ENCODE results near the gene MRPS31.
"Not testable (repeated sequence)": the region's sequence is repeated elsewhere in the genome, so short reads cannot be mapped to it uniquely, and the experiment has no call there.

Gene MRPS31

DNA sequence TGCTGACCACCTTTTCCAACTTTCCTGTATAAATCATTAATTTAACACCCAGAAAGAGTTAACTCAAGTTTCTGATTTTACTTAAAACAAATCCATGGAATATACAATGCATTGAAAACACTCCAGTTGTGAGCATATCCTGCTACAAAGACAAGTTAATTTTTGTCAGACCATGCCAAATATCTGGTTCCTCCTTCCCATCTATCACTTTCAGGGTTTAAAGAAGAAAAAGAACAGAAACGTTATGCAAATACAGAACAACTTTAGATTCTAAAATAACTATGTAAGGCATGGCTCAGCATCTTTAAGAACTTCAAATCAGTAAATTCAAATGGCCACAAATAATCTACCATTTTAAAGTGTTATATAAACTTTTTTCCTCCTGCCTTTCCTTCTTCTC lies 14.9 kb downstream of the MRPS31 start:
- no peak for DNase-seq

DNA sequence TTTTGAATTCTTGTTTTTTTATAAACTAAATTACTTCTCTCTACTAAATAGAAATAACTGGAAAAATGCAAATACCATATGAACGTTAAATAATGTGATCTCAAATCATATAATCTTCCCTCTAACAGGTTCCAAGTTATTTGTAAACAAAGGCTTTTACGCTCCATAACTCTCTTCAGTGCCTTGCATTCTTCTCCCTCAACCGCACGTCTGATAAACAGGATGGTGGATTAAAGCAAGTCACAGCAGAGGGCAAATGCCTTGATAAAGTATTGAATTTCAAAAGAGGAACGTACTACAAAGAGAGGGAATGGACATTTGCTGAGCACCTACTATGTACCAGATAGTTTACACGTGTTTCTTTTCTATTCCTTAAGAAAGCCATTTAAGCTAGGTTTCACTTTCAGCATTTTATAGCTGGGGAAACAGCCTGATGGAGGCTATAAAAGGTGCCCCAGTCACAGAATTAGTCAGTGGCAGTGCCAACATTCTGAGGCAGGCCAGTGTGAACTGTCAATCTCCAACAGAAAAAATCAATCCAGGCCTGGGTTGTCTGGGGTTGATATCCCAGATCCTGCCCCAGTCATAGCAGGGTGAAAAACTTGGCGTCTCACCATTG lies 15.8 kb downstream of the MRPS31 start:
- DNase-seq, result no peak

DNA sequence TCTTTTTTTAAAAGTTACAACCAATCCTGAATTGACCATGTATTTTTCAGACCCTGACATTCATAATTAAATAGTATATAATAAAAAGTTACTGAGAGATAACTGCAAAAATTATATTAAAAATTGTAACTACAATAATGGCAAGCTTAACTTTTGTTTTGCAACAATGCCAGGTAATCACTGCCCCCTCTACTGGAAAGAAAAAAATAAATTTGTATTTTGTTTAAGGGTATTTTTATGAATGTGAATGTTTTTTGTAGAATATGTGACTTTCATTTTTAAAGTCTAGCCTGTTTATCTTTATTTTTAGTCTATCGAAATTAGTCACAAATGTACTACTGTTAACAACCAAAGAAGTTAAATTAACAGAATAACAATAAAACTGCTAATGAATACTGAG lies 21.7 kb downstream of the MRPS31 start:
- no peak for DNase-seq

DNA sequence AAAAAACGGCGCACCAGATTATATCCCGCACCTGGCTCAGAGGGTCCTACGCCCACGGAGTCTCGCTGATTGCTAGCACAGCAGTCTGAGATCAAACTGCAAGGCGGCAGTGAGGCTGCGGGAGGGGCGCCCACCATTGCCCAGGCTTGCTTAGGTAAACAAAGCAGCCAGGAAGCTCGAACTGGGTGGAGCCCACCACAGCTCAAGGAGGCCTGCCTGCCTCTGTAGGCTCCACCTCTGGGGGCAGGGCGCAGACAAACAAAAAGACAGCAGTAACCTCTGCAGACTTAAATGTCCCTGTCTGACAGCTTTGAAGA lies 35.8 kb downstream of the MRPS31 start:
- not testable (repeated sequence) for DNase-seq

DNA sequence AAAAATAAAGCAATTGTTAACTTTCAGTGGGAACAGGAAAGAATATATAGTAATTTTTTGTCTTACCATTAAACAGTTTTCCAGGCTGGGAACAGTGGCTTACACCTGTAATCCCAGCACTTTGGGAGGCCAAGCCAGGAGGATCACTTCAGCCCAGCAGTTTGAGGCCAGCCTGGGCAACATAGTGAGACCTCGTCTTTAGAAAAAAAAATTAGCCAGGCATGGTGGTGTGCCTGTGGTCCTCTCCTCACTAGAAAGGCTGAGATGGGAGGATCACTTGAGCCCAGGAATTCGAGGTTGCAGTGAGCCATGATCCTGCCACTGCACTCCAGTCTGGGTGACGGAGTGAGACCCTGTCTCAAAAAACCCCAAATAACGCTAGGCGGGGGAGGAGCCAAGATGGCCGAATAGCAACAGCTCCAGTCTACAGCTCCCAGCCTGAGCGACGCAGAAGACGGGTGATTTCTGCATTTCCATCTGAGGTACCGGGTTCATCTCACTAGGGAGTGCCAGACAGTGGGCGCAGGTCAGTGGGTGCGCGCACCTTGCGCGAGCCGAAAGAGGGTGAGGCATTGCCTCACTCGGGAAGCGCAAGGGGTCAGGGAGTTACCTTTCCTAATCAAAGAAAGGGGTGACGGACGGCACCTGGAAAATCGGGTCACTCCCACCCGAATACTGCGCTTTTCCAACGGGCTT lies 36.3 kb downstream of the MRPS31 start:
- DNase-seq, result not testable (repeated sequence)

DNA sequence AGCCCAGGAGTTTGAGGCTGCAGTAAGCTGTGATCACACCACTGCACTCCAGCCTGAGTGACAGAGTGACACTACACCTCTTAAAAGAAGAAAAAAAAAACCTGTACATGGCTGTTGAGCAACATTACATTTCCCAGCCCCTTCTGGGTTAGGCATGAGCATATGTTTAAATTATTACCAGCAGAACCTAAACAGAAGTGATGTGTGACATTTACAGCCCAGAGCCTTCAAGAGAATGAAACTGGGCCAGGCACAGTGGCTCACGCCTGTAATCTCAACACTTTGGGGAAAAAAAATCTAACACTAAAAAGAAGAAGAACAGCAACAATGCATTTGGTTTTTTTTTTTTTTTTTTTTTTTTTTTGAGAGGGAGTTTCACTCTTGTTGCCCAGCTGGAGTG lies 38.3 kb downstream of the MRPS31 start:
- DNase-seq, result no peak

DNA sequence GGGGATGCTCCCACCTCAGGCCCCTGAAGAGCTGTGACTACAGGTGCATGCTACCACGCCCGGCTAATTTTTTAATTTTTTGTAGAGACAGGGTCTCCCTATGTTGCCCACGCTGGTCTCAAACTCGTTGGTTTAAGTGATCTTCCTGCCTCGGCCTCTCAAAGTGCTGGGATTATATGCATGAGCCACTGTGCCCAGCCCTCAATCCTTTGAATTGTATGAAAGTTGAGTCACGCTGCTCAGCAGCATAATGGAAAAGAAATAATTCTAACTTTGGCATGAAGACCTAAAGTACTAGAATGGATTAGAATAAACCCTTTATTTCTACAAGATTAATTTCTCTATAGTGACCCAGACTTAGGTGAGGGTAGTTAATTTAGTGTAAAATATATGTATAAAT lies 42.4 kb downstream of the MRPS31 start:
- DNase-seq, result no peak

DNA sequence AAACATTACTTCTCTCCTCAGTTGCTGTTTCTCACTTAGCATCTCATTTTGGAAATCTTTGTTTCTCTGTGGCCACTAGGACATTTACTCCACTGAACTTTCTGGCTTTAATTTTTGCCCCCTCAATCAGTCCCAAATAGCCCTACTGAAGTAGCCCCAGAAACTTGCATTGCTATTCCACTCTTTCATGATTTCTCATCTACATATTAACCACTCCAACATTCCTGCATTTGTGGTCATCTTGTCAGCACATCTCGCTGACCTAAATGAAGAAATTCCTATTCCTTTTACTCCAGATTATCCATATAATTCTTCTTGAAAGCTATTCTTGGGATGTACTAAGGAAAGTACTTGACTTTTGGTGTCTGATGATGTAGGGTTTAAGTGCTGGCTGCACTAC lies 56.6 kb downstream of the MRPS31 start:
- DNase-seq, result not testable (repeated sequence)

DNA sequence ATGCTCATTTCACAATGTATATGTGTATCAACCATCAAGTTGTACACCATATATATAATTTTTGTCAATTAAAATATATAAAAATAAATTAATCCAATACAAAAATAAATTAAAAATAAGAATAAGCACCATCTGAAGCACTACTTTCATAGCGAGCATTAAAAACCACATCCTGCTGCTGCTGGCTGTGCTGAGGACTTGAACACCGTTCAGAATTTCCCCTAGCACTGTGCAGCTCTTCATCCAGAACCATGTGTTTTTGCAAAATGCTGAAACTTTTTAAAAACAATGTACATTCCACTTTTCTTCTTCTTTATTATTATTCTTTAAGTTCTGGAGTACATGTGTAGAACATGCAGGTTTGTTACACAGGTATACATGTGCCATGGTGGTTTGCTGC lies 64.6 kb downstream of the MRPS31 start:
- DNase-seq, result no peak

DNA sequence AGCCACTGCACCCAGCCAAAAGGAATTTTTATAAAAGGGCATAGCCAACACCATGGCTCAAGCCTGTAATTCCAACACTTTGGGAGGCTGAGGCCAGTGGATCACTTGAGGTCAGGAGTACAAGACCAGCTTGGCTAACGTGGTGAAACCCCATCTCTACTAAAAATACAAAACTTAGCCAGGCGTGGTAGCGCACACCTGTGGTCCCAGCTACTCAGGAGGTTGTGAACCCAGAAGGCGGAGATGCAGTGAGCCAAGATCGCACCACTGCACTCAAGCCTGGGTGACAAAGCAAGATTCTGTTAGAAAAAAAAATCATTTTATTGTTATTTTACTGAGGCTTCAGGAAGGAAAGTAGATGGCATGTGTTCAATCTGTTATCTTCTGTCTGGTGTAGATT lies 73.3 kb downstream of the MRPS31 start:
- no peak for DNase-seq

DNA sequence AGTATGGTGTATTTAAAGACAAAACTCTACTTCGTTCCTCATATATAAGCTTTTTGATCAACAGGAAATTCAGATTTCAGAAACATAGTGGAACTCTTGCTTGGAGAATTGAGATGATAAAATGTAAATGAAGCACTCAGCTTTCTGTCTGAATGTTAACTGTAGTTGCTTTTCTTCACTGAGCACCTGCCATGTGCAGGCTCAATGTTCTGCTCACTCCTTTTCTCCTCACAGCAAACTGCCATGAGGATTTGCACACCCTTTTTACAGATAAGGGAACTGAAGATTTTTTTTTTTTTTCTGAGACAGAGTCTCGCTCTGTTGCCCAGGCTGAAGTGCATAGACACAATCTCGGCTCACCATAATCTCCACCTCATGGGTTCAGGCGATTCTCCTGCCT lies 76.6 kb downstream of the MRPS31 start:
- no peak for DNase-seq

DNA sequence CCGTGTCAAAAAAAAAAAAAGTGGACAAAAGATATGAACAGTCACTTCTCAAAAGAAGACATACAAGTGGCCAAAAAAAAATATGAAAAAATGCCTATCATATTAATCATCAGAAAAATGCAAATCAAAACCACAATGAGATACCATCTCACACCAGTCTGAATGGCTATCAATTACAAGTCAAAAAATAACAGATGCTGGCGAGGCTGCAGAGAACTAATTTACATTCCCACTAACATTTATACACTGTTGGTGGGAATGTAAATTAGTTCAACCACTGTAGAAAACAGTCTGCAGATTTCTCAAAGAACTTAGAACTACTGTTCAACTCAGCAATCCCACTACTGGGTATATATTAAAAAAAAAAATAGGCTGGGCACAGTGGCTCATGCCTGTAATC lies 78.0 kb downstream of the MRPS31 start:
- DNase-seq, result no peak

DNA sequence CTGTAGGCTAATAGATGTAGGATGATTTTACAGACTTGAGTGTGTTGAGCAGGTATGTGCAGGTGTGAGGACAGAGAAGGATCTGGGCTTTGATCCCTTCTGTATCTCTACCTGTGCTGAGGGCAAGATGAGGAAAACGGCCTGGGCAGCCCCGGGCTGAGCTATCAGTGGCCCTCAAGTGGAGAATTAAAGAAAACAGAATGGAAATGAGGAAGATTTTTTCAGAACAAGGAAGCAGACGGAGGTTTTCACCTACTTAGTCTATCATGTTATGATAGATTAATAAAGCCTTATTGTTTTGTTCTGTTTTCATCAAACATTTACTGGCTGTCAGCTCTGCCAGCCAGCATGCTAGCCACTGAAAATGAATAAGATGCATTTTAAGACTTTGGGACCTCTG lies 82.2 kb downstream of the MRPS31 start:
- DNase-seq, result no peak

DNA sequence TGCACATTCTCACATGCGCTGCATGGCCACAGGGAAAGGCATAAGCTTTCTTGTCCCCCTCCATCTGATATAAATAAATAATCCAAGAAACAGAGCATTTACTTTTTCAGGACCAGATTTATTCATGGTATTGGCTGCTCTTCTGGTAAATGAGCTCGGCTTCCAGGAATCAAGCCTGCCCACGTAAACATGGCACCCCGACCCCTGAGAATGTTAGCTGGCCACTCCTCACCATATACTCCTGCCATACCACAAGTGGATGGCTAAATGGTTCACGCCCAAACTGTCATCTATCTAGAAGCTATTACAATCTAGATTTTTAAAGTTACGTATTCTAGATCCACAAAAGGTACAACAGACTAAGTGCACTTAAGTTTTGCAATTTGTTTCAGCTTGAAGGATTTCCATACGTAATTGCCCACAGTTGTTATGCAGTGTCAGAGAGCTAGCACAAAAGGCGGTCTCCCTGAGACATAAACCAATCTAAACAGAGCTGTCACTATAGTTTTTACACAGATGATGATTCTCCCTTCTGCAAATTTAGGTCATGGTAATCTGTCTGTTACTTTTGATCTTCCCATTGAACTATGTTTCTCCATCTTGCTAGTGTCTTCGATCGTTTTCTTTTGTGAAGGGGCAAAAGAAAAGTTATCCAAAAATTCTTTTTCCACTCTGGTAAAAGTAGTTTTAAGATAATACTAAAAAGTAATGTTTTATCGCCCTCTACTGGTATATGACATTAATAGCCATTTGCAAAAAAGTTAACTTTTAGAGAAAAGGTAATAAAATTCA lies 88.3 kb downstream of the MRPS31 start:
- DNase-seq, result peak; percentile 12

DNA sequence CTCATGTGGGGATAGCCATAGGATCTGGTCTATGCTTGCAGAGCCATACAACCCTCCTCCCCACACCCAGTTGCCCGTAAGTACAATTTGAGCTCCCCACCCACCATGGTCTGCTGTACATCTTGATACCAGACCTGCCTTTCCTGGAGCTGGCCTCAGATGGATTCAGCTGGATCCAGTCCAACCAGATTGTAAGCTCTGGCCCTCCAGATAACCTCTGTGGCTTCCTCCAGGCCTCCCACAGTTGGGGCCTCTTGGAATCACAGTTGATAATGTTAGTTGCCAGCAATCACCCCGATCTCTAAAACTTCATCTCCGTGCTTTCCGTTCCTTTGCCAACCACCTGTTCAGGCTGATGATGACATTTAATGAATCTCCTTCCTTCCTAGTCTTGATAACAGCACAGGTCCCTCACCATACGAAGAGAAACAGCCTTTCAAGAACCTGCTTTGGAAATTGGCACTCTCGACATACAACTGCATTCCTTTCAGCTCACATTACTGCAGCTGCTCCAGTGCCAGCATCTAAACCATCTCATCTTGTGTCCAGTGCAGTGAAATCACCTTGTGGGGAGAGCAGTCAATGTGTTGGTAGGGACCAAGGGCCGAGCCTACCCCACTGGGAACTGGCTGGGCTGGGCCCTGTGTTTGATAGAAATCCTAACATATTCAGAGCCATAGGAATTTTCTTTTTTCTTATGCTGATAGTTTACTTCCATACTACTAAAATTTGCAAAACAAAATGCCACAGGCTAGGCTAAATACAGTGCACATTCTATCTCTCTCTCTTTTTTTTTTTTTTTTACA lies 89.4 kb downstream of the MRPS31 start:
- no peak for DNase-seq

DNA sequence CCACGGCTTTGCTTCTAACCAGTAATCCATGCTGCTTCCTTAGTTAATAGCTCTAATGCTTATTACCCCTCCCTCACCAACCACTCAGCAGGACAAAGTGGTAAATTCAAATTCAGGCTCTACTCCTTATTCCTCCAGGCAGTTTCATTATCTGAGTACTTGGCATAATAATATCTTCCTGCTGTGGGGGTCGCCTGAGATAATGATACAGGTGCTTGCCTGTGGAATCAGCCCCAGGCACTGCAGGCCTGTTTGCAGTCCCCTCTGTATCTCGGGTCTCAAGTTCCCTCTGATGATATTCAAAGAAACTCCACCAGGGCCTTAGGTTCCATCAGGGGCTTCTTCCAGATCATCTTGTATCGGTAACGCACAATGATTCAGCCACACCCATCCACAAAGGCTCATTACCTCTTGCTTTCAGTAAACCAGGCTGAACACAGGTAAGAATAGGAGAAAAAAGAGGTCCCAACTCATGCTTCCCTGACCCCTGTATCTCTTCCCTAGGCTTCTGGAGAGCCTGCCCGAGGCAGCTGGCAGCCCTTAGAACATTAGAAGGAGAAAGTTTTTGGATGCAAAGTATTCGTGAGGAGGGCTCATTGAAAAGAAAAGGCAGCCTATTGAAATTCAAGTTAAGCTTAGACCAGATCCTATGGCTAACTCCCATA lies 90.2 kb downstream of the MRPS31 start:
- DNase-seq, result no peak

DNA sequence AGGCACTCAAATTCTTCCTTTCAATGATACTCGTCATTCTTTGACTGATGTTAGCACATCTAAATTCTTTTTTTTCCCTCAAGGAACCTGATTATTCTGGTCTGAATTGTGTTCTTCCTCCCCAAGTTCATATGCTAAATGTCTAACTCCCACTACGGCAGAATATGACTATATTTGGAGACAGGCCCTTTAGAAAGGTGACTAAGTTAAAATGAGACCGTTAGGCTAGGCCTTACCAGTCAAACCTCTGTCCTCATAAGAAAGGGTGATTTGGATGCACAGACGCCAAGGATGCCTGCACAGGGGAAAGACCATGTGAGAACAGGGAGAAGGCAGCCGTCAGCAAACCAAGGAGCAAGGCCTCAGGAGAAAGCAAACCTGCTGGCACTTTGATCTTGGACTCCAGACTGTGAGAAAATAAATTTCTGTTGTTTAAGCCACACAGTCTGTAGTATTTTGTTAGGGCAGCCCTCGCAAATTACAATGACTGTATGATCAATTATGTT lies 91.5 kb downstream of the MRPS31 start:
- DNase-seq, result no peak
